ENCODE measurements around the gene GYG1.

GYG1 gene

GRCh38 chr3:149010504-149010951 lies 19.2 kb downstream of the GYG1 start:
- no peak for DNase-seq
- in situ Hi-C loops (cut with HindIII; ENCODE audit: low pct_ligation_motif_present, low pct_unique_long_range_greater_than_20kb, low sequenced_read_pairs): no loop called here

- no peak for DNase-seq
- in situ Hi-C loops (cut with HindIII; ENCODE audit: low pct_ligation_motif_present, low pct_unique_long_range_greater_than_20kb, low sequenced_read_pairs): no loop called here
Measured at GRCh38 chr3:149010966-149011365, 19.6 kb downstream of the GYG1 start.

- DNase-seq: no peak
- in situ Hi-C loops (cut with HindIII; ENCODE audit: low pct_ligation_motif_present, low pct_unique_long_range_greater_than_20kb, low sequenced_read_pairs): no loop called here
Measured at GRCh38 chr3:149011676-149012075, 20.3 kb downstream of the GYG1 start.

- in situ Hi-C loops (cut with HindIII; ENCODE audit: low pct_ligation_motif_present, low pct_unique_long_range_greater_than_20kb, low sequenced_read_pairs): no loop called here
- no peak for DNase-seq
Measured at GRCh38 chr3:149013726-149014125, 22.4 kb downstream of the GYG1 start.

GRCh38 chr3:149015393-149015792 lies 24.1 kb downstream of the GYG1 start:
- no peak for DNase-seq
- in situ Hi-C loops (cut with HindIII; ENCODE audit: low pct_ligation_motif_present, low pct_unique_long_range_greater_than_20kb, low sequenced_read_pairs): no loop called here

GRCh38 chr3:149016242-149016641 lies 24.9 kb downstream of the GYG1 start:
- no peak for DNase-seq
- in situ Hi-C loops (cut with HindIII; ENCODE audit: low pct_ligation_motif_present, low pct_unique_long_range_greater_than_20kb, low sequenced_read_pairs): no loop called here

- DNase-seq: no peak
- in situ Hi-C loops (cut with HindIII; ENCODE audit: low pct_ligation_motif_present, low pct_unique_long_range_greater_than_20kb, low sequenced_read_pairs): no loop called here
Measured at GRCh38 chr3:149016669-149017541, 25.6 kb downstream of the GYG1 start.

GRCh38 chr3:149018247-149018646 lies 26.9 kb downstream of the GYG1 start:
- in situ Hi-C loops (cut with HindIII; ENCODE audit: low pct_ligation_motif_present, low pct_unique_long_range_greater_than_20kb, low sequenced_read_pairs): no loop called here

GRCh38 chr3:149019580-149019979 lies 28.2 kb downstream of the GYG1 start:
- no peak for DNase-seq
- in situ Hi-C loops (cut with HindIII; ENCODE audit: low pct_ligation_motif_present, low pct_unique_long_range_greater_than_20kb, low sequenced_read_pairs): no loop called here

More at GRCh38 chr3:149018247-149018646, 26.9 kb downstream of the GYG1 start:
- no peak for DNase-seq

- DNase-seq: no peak
- in situ Hi-C loops (cut with HindIII; ENCODE audit: low pct_ligation_motif_present, low pct_unique_long_range_greater_than_20kb, low sequenced_read_pairs): no loop called here
Measured at GRCh38 chr3:149020196-149020838, 29.0 kb downstream of the GYG1 start.

- in situ Hi-C loops (cut with HindIII; ENCODE audit: low pct_ligation_motif_present, low pct_unique_long_range_greater_than_20kb, low sequenced_read_pairs): no loop called here
- no peak for DNase-seq
Measured at GRCh38 chr3:149020839-149021252, 29.5 kb downstream of the GYG1 start.

- in situ Hi-C loops (cut with HindIII; ENCODE audit: low pct_ligation_motif_present, low pct_unique_long_range_greater_than_20kb, low sequenced_read_pairs): no loop called here
Measured at GRCh38 chr3:149021830-149022229, 30.5 kb downstream of the GYG1 start.

GRCh38 chr3:149023951-149024350 lies 32.6 kb downstream of the GYG1 start:
- in situ Hi-C loops (cut with HindIII; ENCODE audit: low pct_ligation_motif_present, low pct_unique_long_range_greater_than_20kb, low sequenced_read_pairs): no loop called here
- no peak for DNase-seq

More at GRCh38 chr3:149021830-149022229, 30.5 kb downstream of the GYG1 start:
- DNase-seq: no peak

- in situ Hi-C loops (cut with HindIII; ENCODE audit: low pct_ligation_motif_present, low pct_unique_long_range_greater_than_20kb, low sequenced_read_pairs): no loop called here
- DNase-seq: no peak
Measured at GRCh38 chr3:149026718-149027117, 35.4 kb downstream of the GYG1 start.

- in situ Hi-C loops (cut with HindIII; ENCODE audit: low pct_ligation_motif_present, low pct_unique_long_range_greater_than_20kb, low sequenced_read_pairs): no loop called here
- DNase-seq: no peak
Measured at GRCh38 chr3:149031096-149031495, 39.8 kb downstream of the GYG1 start.

GRCh38 chr3:149037684-149038083 lies 46.3 kb downstream of the GYG1 start:
- in situ Hi-C loops (cut with HindIII; ENCODE audit: low pct_ligation_motif_present, low pct_unique_long_range_greater_than_20kb, low sequenced_read_pairs): no loop called here
- no peak for DNase-seq

- in situ Hi-C loops (cut with HindIII; ENCODE audit: low pct_ligation_motif_present, low pct_unique_long_range_greater_than_20kb, low sequenced_read_pairs): no loop called here
- DNase-seq: no peak
Measured at GRCh38 chr3:149038322-149038721, 47.0 kb downstream of the GYG1 start.

GRCh38 chr3:149042789-149043386 lies 51.5 kb downstream of the GYG1 start:
- in situ Hi-C loops (cut with HindIII; ENCODE audit: low pct_ligation_motif_present, low pct_unique_long_range_greater_than_20kb, low sequenced_read_pairs): no loop called here
- DNase-seq: peak; percentile 23

- DNase-seq: no peak
- in situ Hi-C loops (cut with HindIII; ENCODE audit: low pct_ligation_motif_present, low pct_unique_long_range_greater_than_20kb, low sequenced_read_pairs): no loop called here
Measured at GRCh38 chr3:149044339-149045083, 53.2 kb downstream of the GYG1 start.
